ENCODE data around the gene GJC1.

The GJC1 gene

DNA sequence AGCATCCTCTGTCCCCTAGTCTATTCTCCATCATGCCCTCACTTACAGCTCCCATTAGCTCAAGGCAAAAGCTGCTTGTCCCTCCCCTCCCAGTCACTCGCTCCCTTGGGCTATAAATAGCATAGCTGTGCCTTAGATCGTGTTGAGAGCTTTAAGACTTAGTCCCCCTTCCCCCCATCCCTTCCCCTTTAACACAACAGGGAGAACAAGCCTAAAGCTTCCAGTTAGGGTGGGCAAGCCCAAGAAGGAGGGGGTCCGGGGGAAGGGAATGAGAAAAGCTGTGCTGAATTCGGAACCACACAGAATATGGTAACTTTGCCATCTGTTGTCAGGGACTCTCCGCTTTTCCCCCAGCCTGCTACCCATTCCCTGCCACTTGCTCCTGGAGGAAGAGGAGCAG is 12.7 kb upstream of the GJC1 start:
- TF ChIP-seq, protein P1, sequence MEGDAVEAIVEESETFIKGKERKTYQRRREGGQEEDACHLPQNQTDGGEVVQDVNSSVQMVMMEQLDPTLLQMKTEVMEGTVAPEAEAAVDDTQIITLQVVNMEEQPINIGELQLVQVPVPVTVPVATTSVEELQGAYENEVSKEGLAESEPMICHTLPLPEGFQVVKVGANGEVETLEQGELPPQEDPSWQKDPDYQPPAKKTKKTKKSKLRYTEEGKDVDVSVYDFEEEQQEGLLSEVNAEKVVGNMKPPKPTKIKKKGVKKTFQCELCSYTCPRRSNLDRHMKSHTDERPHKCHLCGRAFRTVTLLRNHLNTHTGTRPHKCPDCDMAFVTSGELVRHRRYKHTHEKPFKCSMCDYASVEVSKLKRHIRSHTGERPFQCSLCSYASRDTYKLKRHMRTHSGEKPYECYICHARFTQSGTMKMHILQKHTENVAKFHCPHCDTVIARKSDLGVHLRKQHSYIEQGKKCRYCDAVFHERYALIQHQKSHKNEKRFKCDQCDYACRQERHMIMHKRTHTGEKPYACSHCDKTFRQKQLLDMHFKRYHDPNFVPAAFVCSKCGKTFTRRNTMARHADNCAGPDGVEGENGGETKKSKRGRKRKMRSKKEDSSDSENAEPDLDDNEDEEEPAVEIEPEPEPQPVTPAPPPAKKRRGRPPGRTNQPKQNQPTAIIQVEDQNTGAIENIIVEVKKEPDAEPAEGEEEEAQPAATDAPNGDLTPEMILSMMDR (IDR thresholded peaks at IDR 0.05): no peak

DNA sequence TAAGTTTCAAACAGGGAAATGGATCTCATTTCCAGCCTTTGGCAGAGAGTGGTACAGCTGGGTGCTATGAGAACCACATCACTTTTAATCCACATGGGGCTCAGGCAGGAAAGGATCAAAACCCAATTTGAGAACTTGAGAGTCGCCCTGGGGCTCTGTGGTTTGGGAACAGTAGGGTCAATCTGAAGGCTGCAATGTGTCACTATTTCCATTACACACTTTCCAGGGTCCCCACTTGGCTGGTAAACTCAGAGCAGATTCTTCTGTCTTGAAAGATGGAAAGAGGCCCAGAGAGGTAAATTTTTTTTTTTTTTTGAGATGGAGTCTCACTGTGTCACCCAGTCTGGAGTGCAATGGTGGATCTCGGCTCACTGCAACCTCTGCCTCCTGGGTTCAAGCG is 10.8 kb upstream of the GJC1 start:
- TF ChIP-seq, protein P1 (IDR thresholded peaks at IDR 0.05): no peak

DNA sequence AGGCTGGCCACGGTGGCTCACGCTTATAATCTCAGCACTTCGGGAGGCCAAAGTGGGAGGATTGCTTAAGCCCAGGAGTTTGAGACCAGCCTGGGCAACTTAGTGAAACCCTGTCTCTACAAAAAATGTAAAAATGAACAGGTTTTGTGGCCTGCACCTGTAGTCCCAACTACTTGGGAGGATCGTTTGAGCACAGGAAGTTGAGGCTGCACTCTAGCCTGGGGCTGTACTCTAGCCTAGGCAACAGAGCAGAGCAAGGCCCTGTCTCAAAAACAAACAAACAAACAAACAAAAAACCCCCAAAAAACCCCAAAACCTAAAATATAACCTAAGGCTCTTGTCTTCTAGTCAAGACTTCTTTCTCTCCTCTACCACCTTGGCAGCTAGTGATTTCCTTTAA is 10.2 kb upstream of the GJC1 start:
- TF ChIP-seq, protein P1 (IDR thresholded peaks at IDR 0.05): no peak

DNA sequence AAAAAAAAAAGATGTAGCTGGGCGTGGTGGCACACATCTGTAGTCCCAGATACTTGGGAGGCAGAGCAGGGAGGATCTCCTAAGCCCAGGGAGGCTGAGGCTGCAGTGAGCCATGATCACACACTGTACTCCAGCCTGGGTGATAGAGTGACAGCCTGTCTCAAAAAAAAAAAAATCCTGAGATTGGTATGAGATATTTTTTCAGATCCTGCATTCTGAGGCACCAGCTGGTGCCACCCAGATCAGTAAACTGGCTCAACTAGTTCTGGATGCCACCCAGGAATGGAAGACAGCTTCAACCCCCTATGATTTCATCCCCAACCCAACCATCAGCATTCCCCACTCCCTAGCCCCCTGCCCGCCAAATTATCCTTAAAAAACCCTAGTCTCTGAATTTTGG is 7.1 kb upstream of the GJC1 start:
- TF ChIP-seq, protein P1 (IDR thresholded peaks at IDR 0.05): no peak

DNA sequence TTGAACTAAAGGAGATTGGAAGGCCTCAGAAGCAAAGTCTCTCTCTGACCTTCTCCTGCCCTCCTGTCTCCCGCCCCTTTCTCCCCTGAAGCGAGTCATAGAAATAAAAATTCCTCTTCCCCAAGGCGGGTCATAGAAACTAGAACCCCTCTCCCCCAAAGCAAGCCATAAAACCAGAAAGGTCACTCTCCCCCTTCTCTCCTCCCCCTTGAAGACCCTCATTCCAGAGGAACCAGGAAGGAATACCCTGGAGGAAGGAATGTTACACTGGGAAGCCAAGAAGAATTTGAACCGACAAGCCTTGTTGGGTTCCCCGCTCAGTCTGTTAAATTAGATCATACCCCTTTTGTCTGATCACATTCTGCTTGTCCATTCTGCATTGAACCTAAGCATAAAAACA is 2.7 kb upstream of the GJC1 start:
- TF ChIP-seq, protein P1 (IDR thresholded peaks at IDR 0.05): no peak

DNA sequence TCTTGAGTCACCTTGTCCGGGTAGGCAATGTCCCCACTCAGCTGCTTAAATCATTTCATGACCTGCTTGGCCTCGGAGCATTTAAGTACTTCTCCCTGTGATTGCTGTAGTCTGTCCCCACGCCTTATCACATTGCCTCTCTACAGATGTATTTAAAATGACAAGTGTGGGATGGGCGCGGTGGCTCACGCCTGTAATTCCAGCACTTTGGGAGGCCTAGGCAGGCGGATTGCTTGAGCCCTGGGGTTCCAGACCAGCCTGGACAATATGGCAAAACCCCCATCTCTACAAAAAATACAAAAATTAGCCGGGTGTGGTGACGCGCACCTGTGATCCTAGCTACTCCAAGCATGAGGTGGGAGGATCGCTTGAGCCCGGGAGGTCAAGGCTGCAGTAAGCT is 1.3 kb upstream of the GJC1 start:
- TF ChIP-seq, protein P1 (IDR thresholded peaks at IDR 0.05): no peak

DNA sequence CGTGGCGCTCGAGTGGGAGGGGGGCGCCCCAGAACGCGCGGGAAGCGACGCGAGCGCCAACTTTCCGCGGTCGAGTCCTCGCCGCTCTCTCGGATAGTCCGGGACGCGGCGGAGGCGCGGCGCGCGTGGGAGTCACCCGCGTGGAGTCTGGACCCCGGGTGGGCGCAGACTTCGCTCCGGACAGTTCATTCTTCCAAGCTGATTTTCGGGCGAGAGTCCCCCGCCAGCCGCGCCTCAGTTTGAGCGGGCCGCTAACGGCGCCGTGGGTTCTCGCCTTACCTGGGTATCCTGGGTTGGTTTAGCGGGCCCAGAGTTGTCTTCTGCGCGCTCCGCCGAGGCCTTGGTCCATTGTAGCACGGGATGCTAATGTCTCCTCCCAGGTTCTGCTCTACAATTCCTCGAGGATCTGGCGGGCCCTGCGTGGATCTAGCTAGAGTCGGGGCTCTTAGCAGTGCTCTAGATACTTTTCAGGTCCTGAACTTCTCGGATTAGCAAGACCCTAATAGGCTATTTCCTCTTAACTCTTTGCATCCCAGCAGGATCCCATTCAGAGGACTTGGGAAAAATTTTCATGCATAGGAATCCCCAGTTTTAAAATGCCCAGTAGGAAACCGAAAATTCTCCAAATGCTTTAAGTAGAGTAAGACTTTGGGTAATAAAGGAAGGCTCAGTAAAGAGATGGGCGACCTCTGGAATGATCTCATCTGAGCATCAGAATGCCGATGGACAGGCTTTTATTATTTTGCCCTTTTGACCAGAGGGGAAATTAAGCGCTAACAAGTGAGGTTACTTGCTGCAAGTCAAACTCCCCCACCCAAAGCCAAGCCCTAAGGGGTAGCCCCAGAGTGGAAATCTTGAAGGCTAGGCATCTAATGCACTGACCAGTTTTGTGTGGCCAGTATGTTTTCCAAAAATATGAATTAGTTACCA is 537 bp upstream of the GJC1 start:
- TF ChIP-seq, protein P1 (IDR thresholded peaks at IDR 0.05): no peak

Measured in LNCAP (cell line).